Dendritic cell treated with granulocyte-macrophage colony-stimulating factor and Interleukin-4, amounts not matched to agents 40 ng/mL and 50 ng/mL, for 4 days (primary cell): Measurements from ENCODE around the gene RIN2.
"Not testable (repeated sequence)": the region's sequence is repeated elsewhere in the genome, so short reads cannot be mapped to it uniquely, and the experiment has no call there.

Experiments
- H3K27ac Mint-ChIP-seq: one replicate; pipeline ENCODE4 v1.8.0; 2022; ENCODE audit warnings: mild to moderate bottlenecking, mixed read lengths
- H3K27me3 Mint-ChIP-seq: one replicate; pipeline ENCODE4 v1.8.0; 2022; ENCODE audit warnings: mild to moderate bottlenecking, mixed read lengths
- H3K36me3 Mint-ChIP-seq: one replicate; pipeline ENCODE4 v1.8.0; 2022; ENCODE audit warnings: low read depth, mixed read lengths
- H3K4me1 Mint-ChIP-seq: one replicate; pipeline ENCODE4 v1.8.0; 2022; ENCODE audit warnings: low read depth, mixed read lengths
- H3K4me3 Mint-ChIP-seq: one replicate; pipeline ENCODE4 v1.8.0; 2022; ENCODE audit warnings: mild to moderate bottlenecking, moderate library complexity, mixed read lengths
- H3K9me3 Mint-ChIP-seq: one replicate; pipeline ENCODE4 v1.8.0; 2022; ENCODE audit warnings: mixed read lengths
- intact Hi-C: fragments of 100-400 bp; cut with micrococcal nuclease; formaldehyde crosslinking; loops from one replicate; pipeline ENCODE4 v1.15.0; 2022

RIN2 gene

DNA sequence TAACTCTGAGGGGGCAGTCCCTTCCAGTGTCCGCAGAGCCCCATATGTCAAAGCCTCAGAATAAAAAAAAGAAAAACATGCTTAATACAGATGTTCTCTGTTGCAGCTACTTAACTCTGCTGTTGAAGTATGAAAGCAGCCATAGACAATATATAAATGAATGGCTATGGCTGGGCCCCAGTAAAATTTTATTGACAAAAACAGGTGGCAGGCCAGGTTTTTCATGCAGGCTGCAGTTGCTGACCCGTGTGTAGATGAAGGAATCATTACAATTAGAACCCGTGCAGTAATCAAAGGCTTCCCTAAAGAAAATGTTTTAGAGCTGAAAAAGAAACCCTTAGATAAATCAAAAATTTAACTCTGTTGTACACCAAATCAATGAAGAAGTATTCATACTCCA is 13.0 kb upstream of the RIN2 start:
- Mint-ChIP-seq H3K27me3 (no peaks in the 10 kb centered on the region), H3K36me3 (no peaks in the 10 kb centered on the region), H3K4me3 (no peak overlapping the region), H3K27ac (no peak overlapping the region), H3K4me1 (peaks cover 32% of the 10 kb centered on the region), H3K9me3 (peaks cover 9% of the 10 kb centered on the region)
- intact Hi-C loops: no loop called here

DNA sequence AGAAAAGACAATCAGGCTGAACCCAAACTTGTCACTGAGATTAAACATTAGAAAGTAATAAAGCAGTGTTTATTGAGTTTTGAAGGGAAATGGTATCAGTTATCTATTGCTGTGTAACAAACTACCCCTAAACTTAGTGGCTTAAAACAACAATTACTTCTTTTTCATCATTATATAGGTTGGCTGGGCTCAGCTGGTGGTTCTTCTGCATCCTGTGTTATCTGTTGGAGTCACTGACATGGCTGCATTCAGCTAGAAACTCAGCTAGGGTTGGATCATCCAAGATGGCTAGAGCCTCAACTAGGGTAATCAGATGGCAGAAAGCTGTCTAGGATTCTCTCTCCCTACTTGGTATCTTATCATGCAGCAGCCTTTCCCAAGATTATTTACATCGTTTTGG is 12.5 kb upstream of the RIN2 start:
- H3K4me3 Mint-ChIP-seq: no peak overlapping the region
- intact Hi-C loops: no loop called here
- H3K36me3 Mint-ChIP-seq: no peaks in the 10 kb centered on the region
- peaks cover 9% of the 10 kb centered on the region for H3K9me3 Mint-ChIP-seq
- H3K27ac Mint-ChIP-seq: no peak overlapping the region
- H3K27me3 Mint-ChIP-seq: no peaks in the 10 kb centered on the region
- H3K4me1 Mint-ChIP-seq: peaks cover 35% of the 10 kb centered on the region

DNA sequence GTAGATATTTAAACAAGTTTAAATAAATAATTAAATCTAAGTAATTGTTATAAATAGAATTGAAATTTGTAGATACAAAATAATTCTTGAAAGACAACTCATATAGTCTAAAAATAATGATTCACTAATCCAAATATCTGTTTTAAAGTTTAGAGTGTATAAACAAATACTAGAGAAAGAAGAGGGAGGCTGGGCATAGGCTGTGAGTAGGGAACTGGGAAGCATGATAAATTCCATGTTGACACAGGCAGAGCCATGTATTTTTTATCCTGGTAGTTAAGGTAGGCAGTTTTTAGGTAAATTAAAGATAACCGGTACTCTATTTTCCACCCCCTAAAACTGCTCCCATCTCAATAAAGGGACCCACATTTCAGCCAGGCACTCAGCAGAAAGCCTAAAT is 11.7 kb upstream of the RIN2 start:
- Mint-ChIP-seq H3K4me3 (no peak overlapping the region), H3K36me3 (no peaks in the 10 kb centered on the region), H3K9me3 (peaks cover 9% of the 10 kb centered on the region), H3K27me3 (no peaks in the 10 kb centered on the region), H3K27ac (no peak overlapping the region), H3K4me1 (peaks cover 35% of the 10 kb centered on the region)
- intact Hi-C loops: no loop called here

DNA sequence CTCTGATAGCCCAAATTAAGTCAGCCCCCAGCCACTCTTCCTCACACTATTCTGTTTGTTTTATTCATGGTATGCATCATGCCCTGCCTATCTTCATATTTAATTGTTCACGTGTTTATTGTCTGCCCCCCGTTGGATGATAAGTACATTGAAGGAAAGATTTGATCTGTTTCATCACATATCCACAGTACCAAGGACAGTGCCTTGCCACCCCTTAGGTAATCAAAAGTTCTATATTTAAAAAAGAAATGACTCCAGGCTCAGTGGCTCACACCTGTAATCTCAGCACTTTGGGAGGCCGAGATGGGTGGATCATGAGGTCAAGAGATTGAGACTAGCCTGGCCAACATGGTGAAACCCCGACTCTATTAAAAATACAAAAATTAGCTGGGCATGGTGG is 10.2 kb upstream of the RIN2 start:
- no peaks in the 10 kb centered on the region for H3K27me3 Mint-ChIP-seq

DNA sequence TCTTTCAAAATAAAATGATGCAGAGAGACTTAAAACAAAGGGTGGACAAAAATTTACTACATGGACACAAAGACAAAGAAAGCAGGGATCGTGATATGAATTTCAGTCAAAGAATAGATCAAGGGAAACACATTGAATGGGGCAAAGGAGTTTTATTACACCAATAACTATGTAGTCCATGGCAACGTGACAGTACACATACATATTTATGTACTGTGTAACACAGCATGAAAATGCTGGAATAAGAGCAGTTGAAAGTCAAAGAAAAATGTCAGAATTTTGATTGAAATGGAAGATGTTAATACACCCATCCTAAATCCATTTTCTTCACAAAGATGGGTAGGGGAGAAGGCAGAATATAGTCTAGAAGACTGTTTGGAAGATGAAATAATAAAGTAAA is 9.4 kb upstream of the RIN2 start:
- Mint-ChIP-seq H3K27ac (no peak overlapping the region), H3K36me3 (no peaks in the 10 kb centered on the region)
- intact Hi-C loops: no loop called here

More for the DNA sequence above, 10.2 kb upstream of the RIN2 start:
- H3K4me1 Mint-ChIP-seq: peaks cover 39% of the 10 kb centered on the region
- H3K4me3 Mint-ChIP-seq: no peak overlapping the region
- H3K36me3 Mint-ChIP-seq: no peaks in the 10 kb centered on the region
- H3K27ac Mint-ChIP-seq: no peak overlapping the region
- peaks cover 9% of the 10 kb centered on the region for H3K9me3 Mint-ChIP-seq
- intact Hi-C loops: no loop called here

DNA sequence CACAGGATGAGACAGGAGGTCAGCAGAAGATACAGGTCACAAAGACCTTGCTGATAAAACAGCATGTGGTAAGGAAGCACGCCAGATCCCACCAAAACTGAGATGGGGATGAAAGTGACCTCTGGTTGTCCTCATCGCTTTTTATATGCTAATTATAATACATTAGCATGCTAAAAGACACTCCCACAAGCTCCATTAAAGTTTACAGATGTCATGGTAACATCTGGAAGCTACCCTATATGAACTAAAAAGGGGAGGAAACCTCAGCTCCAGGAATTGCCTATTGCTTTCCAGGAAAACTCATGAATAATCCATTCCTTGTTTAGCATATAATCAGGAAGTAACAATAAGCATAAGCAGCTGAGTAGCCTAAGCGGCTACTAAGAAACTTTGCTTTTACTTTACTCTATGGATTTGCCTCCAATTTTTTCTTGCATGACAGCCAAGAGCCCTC is 8.4 kb upstream of the RIN2 start:
- H3K27ac Mint-ChIP-seq: no peak overlapping the region
- intact Hi-C loops: no loop called here
- H3K36me3 Mint-ChIP-seq: no peaks in the 10 kb centered on the region
- H3K27me3 Mint-ChIP-seq: no peaks in the 10 kb centered on the region
- peaks cover 9% of the 10 kb centered on the region for H3K9me3 Mint-ChIP-seq
- H3K4me3 Mint-ChIP-seq: no peak overlapping the region
- H3K4me1 Mint-ChIP-seq: peaks cover 40% of the 10 kb centered on the region

More for the DNA sequence above, 9.4 kb upstream of the RIN2 start:
- peaks cover 9% of the 10 kb centered on the region for H3K9me3 Mint-ChIP-seq
- no peak overlapping the region for H3K4me3 Mint-ChIP-seq
- H3K27me3 Mint-ChIP-seq: no peaks in the 10 kb centered on the region
- peaks cover 39% of the 10 kb centered on the region for H3K4me1 Mint-ChIP-seq

DNA sequence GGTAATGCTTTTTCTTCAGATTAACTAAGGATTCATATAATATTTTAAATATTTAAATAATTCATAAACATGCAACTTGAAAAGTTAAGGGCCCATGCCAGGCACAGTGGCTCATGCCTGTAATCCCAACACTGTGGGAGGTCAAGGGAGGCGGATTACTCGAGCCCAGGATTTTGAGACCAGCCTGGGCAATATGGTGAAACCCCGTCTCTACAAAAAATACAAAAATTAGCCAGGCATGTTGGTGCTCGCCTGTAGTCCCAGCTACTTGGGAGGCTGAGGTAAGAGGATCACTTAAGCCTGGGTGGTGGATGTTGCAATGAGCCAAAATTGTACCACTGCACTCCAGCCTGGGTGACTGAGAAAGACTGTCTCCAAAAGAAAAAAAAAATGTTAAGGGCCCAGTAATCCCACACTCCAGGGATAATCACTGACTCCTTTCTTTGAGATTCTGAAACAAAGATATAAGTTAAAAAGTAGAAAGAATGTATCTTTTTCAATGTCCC is 7.9 kb upstream of the RIN2 start:
- Mint-ChIP-seq H3K27me3 (no peaks in the 10 kb centered on the region), H3K27ac (peak overlapping the region; percentile 84), H3K4me3 (no peak overlapping the region), H3K9me3 (peaks cover 9% of the 10 kb centered on the region), H3K4me1 (peaks cover 40% of the 10 kb centered on the region), H3K36me3 (no peaks in the 10 kb centered on the region)
- intact Hi-C loops: no loop called here

DNA sequence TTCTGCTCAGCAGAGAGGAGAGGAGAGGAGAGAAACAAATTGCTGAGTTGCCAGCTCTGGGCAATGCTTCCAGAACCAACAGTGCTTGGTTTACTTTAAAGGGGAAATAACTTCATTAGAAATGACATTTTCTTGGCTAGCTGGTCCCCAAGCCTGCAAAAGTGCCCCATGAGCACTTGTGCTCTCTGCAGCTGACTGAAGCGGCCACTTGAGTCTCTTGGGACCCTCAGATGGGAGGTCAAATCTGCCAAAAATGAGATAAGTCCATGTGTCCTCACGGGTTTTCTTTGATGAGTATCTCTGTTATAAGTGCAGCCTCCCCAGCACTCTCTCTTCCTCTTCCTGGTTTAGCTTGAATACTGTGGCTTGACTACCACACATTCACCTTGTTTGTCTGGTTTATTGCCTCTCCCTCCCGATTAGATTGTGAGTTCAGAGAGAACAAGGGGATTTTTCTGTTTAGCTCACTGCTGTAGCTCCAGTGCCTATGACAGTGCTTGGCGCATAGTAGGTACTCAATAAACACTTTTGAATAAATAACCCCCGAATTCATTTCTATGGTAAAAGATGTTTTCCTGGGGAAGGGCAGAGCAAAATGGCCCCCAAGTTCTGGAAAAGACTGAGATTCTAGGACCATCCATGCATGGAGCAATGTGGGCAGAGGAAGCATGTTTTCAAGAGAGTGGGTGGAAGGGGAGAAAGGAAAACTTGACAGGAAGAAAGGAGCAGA is 7.0 kb upstream of the RIN2 start:
- Mint-ChIP-seq H3K36me3 (no peaks in the 10 kb centered on the region), H3K9me3 (peaks cover under 1% of the 10 kb centered on the region), H3K27me3 (peaks cover 1% of the 10 kb centered on the region), H3K4me1 (peaks cover 43% of the 10 kb centered on the region), H3K4me3 (no peak overlapping the region), H3K27ac (peak overlapping the region; percentile 84)
- intact Hi-C loops: no loop called here

DNA sequence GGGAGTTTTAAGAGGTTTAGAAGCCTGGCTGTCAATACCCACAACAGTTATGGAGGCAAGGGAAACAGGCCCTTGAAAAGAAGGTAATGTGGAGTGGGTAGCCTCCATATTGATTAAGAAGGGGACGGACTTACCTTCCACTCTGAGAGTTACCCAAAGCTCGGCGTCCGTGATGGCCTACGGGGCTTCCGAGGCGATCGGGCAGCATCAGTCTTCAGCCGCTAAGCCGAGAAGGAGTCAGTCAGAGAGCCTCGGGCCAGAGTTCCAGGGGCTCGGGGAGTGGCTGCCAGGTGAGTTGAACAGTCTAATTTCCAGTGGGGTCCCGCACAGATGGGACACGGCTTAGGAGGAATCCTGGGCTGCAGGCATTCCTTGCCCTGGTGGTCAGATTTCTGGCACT is 3.9 kb upstream of the RIN2 start:
- intact Hi-C loops, H3K4me3 Mint-ChIP-seq, H3K9me3 Mint-ChIP-seq, H3K27me3 Mint-ChIP-seq: not testable (repeated sequence)
- Mint-ChIP-seq H3K36me3 (peaks cover 17% of the 10 kb centered on the region), H3K4me1 (peaks cover 64% of the 10 kb centered on the region), H3K27ac (peak overlapping the region; percentile 33)

DNA sequence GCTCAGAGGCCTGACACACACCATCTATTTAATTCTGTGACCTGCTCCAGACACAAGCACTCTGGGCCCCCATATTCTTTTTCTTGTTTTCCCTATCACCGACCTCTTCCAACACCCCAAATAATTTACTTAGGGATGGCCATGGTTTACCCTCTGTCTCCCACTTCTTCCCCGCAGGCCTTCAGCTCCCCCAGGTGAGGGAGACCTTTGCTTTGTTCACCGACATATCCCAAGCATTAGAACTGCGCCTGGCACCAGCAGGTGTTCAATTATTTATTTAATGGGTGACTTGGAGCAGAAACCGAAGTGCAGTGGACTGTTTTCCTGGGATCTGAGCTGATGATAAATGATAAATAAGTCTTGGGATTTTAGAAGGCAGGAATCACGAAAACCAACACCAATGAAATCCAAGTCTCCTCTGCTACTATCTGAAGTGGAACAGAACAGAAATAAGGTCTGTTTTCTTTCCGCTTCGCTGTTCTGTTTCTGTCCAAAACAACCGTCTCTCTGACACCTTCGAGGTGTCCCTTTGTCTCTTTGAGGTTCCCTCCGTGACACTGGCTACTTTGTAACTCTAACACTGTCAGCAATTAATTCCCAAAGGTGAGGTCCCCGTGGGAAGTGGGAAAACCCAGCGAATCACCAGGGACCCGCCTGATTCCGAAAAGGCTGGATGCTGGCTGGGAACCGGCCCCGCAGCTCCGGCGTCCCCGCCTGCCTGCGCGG is 1.1 kb upstream of the RIN2 start:
- H3K36me3 Mint-ChIP-seq: peaks cover 37% of the 10 kb centered on the region
- peak overlapping the region; percentile 99 for H3K4me3 Mint-ChIP-seq
- H3K27ac Mint-ChIP-seq: peak overlapping the region; percentile 100
- H3K4me1 Mint-ChIP-seq: peaks cover 69% of the 10 kb centered on the region
- no peaks in the 10 kb centered on the region for H3K9me3 Mint-ChIP-seq
- intact Hi-C loops: loop anchor here (5.0 kb wide), 1 partner anchor 50 kb away; no protein-coding TSS in a partner anchor
- peaks cover 5% of the 10 kb centered on the region for H3K27me3 Mint-ChIP-seq

DNA sequence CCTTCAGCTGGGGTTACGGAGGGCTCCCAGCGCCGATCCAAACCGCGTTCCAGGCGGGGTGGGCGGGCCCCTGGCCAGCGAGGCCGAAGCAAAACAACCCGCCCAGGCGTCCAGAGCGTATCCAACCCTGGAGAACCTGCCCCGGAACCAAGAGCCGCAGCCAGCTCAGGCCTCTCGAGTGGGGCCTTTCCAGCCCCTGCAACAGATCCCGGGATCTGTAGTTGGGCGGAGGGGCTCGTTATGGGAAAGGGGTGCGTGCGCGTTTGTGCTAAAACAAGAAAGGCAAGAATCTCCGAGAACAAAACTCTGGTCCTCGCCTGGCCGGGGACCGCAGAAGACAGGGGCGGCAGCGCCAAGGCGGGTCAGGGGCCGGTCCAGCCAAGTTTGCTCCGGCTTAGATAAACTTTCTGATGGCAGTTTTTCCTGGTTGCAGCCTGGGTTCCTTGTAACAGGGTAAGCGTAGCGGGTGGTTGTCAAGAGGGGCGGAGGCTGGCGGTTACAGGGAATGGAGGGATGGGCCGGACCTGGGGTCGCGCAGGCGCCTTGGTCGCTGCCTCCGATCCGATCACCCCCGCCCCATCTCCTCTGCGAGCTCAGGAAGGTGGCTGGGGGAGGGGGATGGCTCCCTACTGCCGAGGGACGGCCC is 448 bp upstream of the RIN2 start:
- peaks cover 44% of the 10 kb centered on the region for H3K36me3 Mint-ChIP-seq
- H3K4me3 Mint-ChIP-seq: peak overlapping the region; percentile 99
- intact Hi-C loops: loop anchor here (2.0 to 5.0 kb wide), 2 partner anchors 50 to 65 kb away; no protein-coding TSS in a partner anchor
- no peaks in the 10 kb centered on the region for H3K9me3 Mint-ChIP-seq
- peak overlapping the region; percentile 100 for H3K27ac Mint-ChIP-seq
- peaks cover 5% of the 10 kb centered on the region for H3K27me3 Mint-ChIP-seq
- H3K4me1 Mint-ChIP-seq: peaks cover 69% of the 10 kb centered on the region

DNA sequence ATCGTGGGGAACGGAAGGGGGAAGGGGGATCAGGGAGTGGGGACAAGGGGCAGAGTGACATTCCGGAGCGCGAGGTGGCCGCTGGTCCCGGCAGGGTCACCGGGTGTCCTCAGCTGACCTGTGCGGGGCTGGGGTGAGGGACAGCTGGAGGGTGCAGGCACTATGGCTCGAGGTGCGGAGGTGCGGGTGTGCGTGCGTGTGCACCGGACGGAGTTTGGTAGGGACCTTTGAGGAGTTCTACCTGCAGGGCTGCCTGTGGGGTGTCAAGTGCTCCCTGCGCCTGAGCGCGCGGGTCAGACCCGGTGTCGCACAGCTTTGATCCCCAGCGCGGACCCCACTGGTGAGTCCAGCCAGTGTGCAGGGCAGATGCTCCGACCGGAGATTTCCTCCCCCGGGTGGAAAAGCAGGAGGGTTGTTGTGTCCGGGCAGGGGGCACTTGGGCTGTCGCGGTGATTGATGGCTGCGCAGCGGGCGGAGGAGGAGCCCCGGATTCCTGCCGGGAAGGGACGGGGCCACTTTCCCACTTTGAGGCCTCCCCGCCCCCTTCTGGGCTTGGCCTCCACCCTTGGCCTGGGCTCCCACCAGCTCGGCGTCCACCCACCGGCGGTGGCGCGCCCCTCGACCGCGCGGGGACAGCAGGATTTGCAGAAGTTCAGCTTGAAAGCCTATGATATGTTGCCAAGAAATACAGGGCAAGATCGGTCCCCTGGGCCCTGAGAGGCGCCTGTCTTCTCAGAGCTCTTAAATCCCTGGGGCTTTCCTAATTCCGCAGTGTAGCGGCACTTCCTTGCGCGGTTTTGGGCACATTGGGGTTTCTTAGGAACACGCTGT is 658 bp downstream of the RIN2 start:
- Mint-ChIP-seq H3K27ac (peak overlapping the region; percentile 100), H3K4me1 (peaks cover 59% of the 10 kb centered on the region), H3K9me3 (no peaks in the 10 kb centered on the region), H3K27me3 (peaks cover 5% of the 10 kb centered on the region), H3K36me3 (peaks cover 48% of the 10 kb centered on the region), H3K4me3 (peak overlapping the region; percentile 99)
- intact Hi-C loops: loop anchor here (2.0 to 5.0 kb wide), 2 partner anchors 51 to 66 kb away; no protein-coding TSS in a partner anchor

DNA sequence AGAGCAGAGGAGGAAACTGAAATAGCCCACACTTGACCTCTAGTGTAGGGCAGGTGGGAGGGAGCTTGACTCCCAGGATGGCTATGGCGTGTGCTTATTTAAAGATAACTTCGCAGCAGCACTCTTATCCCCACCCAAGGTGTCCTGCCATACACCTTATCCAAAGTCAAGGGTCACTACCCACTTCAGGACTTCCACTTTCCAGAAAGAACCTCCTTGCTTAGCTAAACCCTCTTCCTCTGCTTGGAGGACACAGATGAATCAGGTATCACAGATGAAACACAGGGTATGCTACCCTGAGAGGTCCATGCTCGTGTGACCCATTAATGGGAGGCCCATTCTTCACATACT is 2.3 kb downstream of the RIN2 start:
- Mint-ChIP-seq H3K9me3 (no peaks in the 10 kb centered on the region), H3K27me3 (peaks cover 5% of the 10 kb centered on the region), H3K27ac (peak overlapping the region; percentile 100), H3K4me3 (no peak overlapping the region), H3K4me1 (peaks cover 62% of the 10 kb centered on the region), H3K36me3 (peaks cover 48% of the 10 kb centered on the region)
- intact Hi-C loops: no loop called here
